IMR-90 (cell line): ENCODE measurements around the gene ZFYVE28. TPM values are rescaled to one million over a fixed set of nuclear protein-coding genes. Genes with fewer than 3 reads are reported as not detected.

Source experiments
- ATAC-seq: fragments of 200-7000 bp; cut with Tn5 transposase; 2 replicates; pipeline ENCODE4 v1.9.1; 2020; ENCODE audit warnings: low read depth, mild to moderate bottlenecking, moderate library complexity
- BruUV-seq: library from RNA; stranded (reverse); fragments of 400-500 nt; replicated peaks from 2 replicates; lab custom pipeline; 2021; lab: Mats Ljungman, UMichigan
- CTCF ChIA-PET: fragments of 300-600 bp; formaldehyde crosslinking; extraction: SDS; loops from one replicate; lab custom pipeline; 2021; ENCODE audit warnings: antibody characterized with exemption; lab: Yijun Ruan, JAX
- POLR2A ChIA-PET: fragments of 300-600 bp; sonication (Branson Sonifier 250); formaldehyde crosslinking; loops from one replicate; lab custom pipeline; 2022; ENCODE audit warnings: antibody characterized with exemption; ENCODE audit not compliant: unreplicated experiment; lab: Charles Lee
- DNase-seq: peaks from one replicate; pipeline ENCODE4 v3.0.0; 2013
- H2AFZ ChIP-seq: replicated peaks from 2 replicates; pipeline ENCODE3; 2013; ENCODE audit warnings: low read length, mild to moderate bottlenecking; ENCODE audit not compliant: poor library complexity
- H2AK5ac ChIP-seq: 2 replicates; pipeline ENCODE4 v1.6.1; 2013; ENCODE audit warnings: low read depth, low read length, inconsistent platforms
- H2AK9ac ChIP-seq: replicated peaks from 2 replicates; pipeline ENCODE3; 2013; ENCODE audit warnings: mild to moderate bottlenecking, low read depth, low read length, moderate library complexity; ENCODE audit not compliant: poor library complexity
- H2BK120ac ChIP-seq: 2 replicates; pipeline ENCODE4 v1.6.1; 2013; ENCODE audit warnings: low read depth, low read length, inconsistent platforms
- H2BK15ac ChIP-seq: 3 replicates; pipeline ENCODE4 v1.6.1; 2013; ENCODE audit warnings: low read depth, low read length, inconsistent platforms
- H2BK20ac ChIP-seq: 2 replicates; pipeline ENCODE4 v1.6.1; 2013; ENCODE audit warnings: low read depth, mild to moderate bottlenecking, inconsistent platforms, low read length, moderate library complexity
- H2BK5ac ChIP-seq: 2 replicates; pipeline ENCODE4 v1.6.1; 2013; ENCODE audit warnings: mild to moderate bottlenecking, low read depth, low read length, inconsistent platforms; ENCODE audit not compliant: poor library complexity, severe bottlenecking
- H3K14ac ChIP-seq: replicated peaks from 2 replicates; pipeline ENCODE4 v1.6.1; 2013; ENCODE audit warnings: low read depth, low read length, inconsistent platforms
- H3K18ac ChIP-seq: 2 replicates; pipeline ENCODE4 v1.6.1; 2013; ENCODE audit warnings: low read depth, low read length, control low read depth
- H3K23ac ChIP-seq: 2 replicates; pipeline ENCODE4 v1.6.1; 2013; ENCODE audit warnings: low read depth, low read length, inconsistent platforms
- H3K27ac ChIP-seq: 2 replicates; pipeline ENCODE4 v1.5.1; 2013; ENCODE audit warnings: mild to moderate bottlenecking, control low read depth, low read length; ENCODE audit not compliant: insufficient read depth
- H3K27me3 ChIP-seq: 2 replicates; pipeline ENCODE4 v1.6.1; 2013; ENCODE audit warnings: low read length; ENCODE audit not compliant: control insufficient read depth, insufficient read depth
- H3K36me3 ChIP-seq: 2 replicates; pipeline ENCODE4 v1.6.1; 2013; ENCODE audit warnings: low read length, mixed read lengths; ENCODE audit not compliant: control insufficient read depth, insufficient read depth
- H3K4ac ChIP-seq: 2 replicates; pipeline ENCODE4 v1.6.1; 2013; ENCODE audit warnings: low read depth, low read length, inconsistent platforms
- H3K4me1 ChIP-seq: 2 replicates; pipeline ENCODE4 v1.6.1; 2013; ENCODE audit warnings: low read length, mixed read lengths; ENCODE audit not compliant: control insufficient read depth, insufficient read depth
- H3K4me2 ChIP-seq: 2 replicates; pipeline ENCODE4 v1.6.1; 2013; ENCODE audit warnings: low read depth, mild to moderate bottlenecking, control low read depth, low read length, moderate library complexity
- H3K4me3 ChIP-seq: 2 replicates; pipeline ENCODE4 v1.5.1; 2013; ENCODE audit warnings: low read depth, mild to moderate bottlenecking, control low read depth, low read length, moderate library complexity; ENCODE audit not compliant: insufficient read depth
- H3K56ac ChIP-seq: 2 replicates; pipeline ENCODE4 v1.6.1; 2013; ENCODE audit warnings: low read length, inconsistent platforms; ENCODE audit not compliant: insufficient read depth; ENCODE audit errors: extremely low read depth
- H3K79me1 ChIP-seq, 2 experiments: 2 replicates each; pipeline ENCODE4 v1.6.1; 2013; ENCODE audit warnings: low read length in 2 of 2, inconsistent platforms in 1 of 2, low read depth in 1 of 2
- H3K9ac ChIP-seq: 2 replicates; pipeline ENCODE4 v1.6.1; 2013; ENCODE audit warnings: low read depth, low read length, control low read depth
- H3K9me1 ChIP-seq: 2 replicates; pipeline ENCODE4 v1.6.1; 2013; ENCODE audit warnings: low read length, inconsistent platforms; ENCODE audit not compliant: insufficient read depth
- H3K9me3 ChIP-seq: 2 replicates; pipeline ENCODE4 v1.6.1; 2013; ENCODE audit warnings: low read length; ENCODE audit not compliant: control insufficient read depth, insufficient read depth
- H4K20me1 ChIP-seq: 2 replicates; pipeline ENCODE4 v1.6.1; 2013; ENCODE audit warnings: low read length, inconsistent platforms; ENCODE audit not compliant: insufficient read depth
- H4K5ac ChIP-seq: 2 replicates; pipeline ENCODE4 v1.6.1; 2013; ENCODE audit warnings: mild to moderate bottlenecking, low read depth, low read length, control low read depth
- H4K8ac ChIP-seq, 2 experiments: 2 replicates each; pipeline ENCODE4 v1.6.1; 2013; ENCODE audit warnings: low read depth in 2 of 2, low read length in 2 of 2, control low read depth in 1 of 2, inconsistent platforms in 1 of 2
- H4K91ac ChIP-seq: 2 replicates; pipeline ENCODE4 v1.6.1; 2013; ENCODE audit warnings: low read depth, low read length, inconsistent platforms; ENCODE audit not compliant: insufficient read depth
- BHLHE40 ChIP-seq: fragments of 150-350 bp; IDR thresholded peaks from 2 replicates; pipeline ENCODE4 v1.6.1; 2016; ENCODE audit warnings: mild to moderate bottlenecking, low read depth, low read length
- CEBPB ChIP-seq: IDR thresholded peaks from 2 replicates; pipeline ENCODE4 v1.6.1; 2012; ENCODE audit warnings: low read depth, low read length, improper control_type of control experiment
- CHD1 ChIP-seq: IDR thresholded peaks from 2 replicates; pipeline ENCODE4 v1.6.1; 2012; ENCODE audit warnings: low read depth, low read length, improper control_type of control experiment
- FOS ChIP-seq: fragments of 150-350 bp; IDR thresholded peaks from 2 replicates; pipeline ENCODE4 v1.6.1; 2016; ENCODE audit warnings: low read depth, low read length
- MAFK ChIP-seq: IDR thresholded peaks from 2 replicates; pipeline ENCODE4 v1.6.1; 2012; ENCODE audit warnings: low read depth, low read length, improper control_type of control experiment
- MAZ ChIP-seq: IDR thresholded peaks from 2 replicates; pipeline ENCODE4 v1.6.1; 2012; ENCODE audit warnings: low read depth, mild to moderate bottlenecking, low read length, improper control_type of control experiment, moderate library complexity, borderline replicate concordance
- MXI1 ChIP-seq: IDR thresholded peaks from 2 replicates; pipeline ENCODE4 v1.6.1; 2012; ENCODE audit warnings: low read depth, mild to moderate bottlenecking, low read length, moderate library complexity, borderline replicate concordance
- NFE2L2 ChIP-seq: fragments of 150-350 bp; IDR thresholded peaks from 2 replicates; pipeline ENCODE4 v1.6.1; 2016; ENCODE audit warnings: low read depth, mild to moderate bottlenecking, low read length
- POLR2A ChIP-seq: IDR thresholded peaks from 2 replicates; pipeline ENCODE4 v1.6.1; 2012; ENCODE audit warnings: mild to moderate bottlenecking, low read depth, low read length
- RAD21 ChIP-seq: IDR thresholded peaks from 2 replicates; pipeline ENCODE4 v1.6.1; 2012; ENCODE audit warnings: low read length, improper control_type of control experiment
- RCOR1 ChIP-seq: IDR thresholded peaks from 2 replicates; pipeline ENCODE4 v1.6.1; 2012; ENCODE audit warnings: mild to moderate bottlenecking, low read length, improper control_type of control experiment; ENCODE audit not compliant: insufficient replicate concordance
- RFX5 ChIP-seq: IDR thresholded peaks from 2 replicates; pipeline ENCODE4 v1.8.0; 2012; ENCODE audit warnings: low read depth, mild to moderate bottlenecking, low read length, moderate library complexity
- SMC3 ChIP-seq: fragments of 150-350 bp; IDR thresholded peaks from 2 replicates; pipeline ENCODE4 v1.6.1; 2016; ENCODE audit warnings: low read depth, mild to moderate bottlenecking, antibody characterized with exemption, low read length, moderate library complexity
- WGBS, 2 experiments: methylation state at CpG; one replicate each; pipeline versions ENCODE4 v1.1.5 to v1.1.7; 2013; ENCODE audit warnings: missing lambda C conversion rate in 2 of 2; ENCODE audit not compliant: insufficient read length in 1 of 2; ENCODE audit errors: extremely low coverage in 2 of 2; 5-methylcytosine and 5-hydroxymethylcytosine counted together
- dilution Hi-C: fragments of 300-500 bp; cut with HindIII; formaldehyde crosslinking; loops from one replicate; pipeline ENCODE4 v1.14.3; 2018; ENCODE audit warnings: low sequenced_read_pairs; ENCODE audit not compliant: unreplicated experiment
- in situ Hi-C: fragments of 300-500 bp; cut with MboI; formaldehyde crosslinking; loops from 3 replicates; pipeline ENCODE4 v1.14.3; 2019; ENCODE audit warnings: low sequenced_read_pairs, inconsistent platforms, mixed read lengths
- intact Hi-C: fragments of 100-400 bp; cut with micrococcal nuclease; formaldehyde crosslinking; loops from 2 replicates; pipeline ENCODE4 v1.10.0; 2022
- polyA plus RNA-seq, 3 experiments: library from polyadenylated mRNA; depleted of rRNA; stranded (reverse); fragments of >200 nt; gene quantifications; 2 replicates each; pipeline ENCODE4 v1.2.3, GENCODE V29; 2012; ENCODE audit warnings: low replicate concordance in 1 of 3
- total RNA-seq: library from RNA; depleted of rRNA; stranded (reverse); fragments of >200 nt; gene quantifications from 2 replicates; pipeline ENCODE4 v1.2.3, GENCODE V29; 2012
- TF ChIP-seq, protein P1 (sequence below): fragments of 150-350 bp; IDR thresholded peaks from 2 replicates; pipeline ENCODE4 v1.6.1; 2017; ENCODE audit warnings: mild to moderate bottlenecking, antibody characterized with exemption, low read length, low read depth
- TF ChIP-seq, protein P2 (sequence below): fragments of 150-350 bp; IDR thresholded peaks from 2 replicates; pipeline ENCODE4 v1.6.1; 2016; ENCODE audit warnings: low read depth, mild to moderate bottlenecking, low read length, moderate library complexity, borderline replicate concordance
- TF ChIP-seq, protein P3 (sequence below): conservative IDR thresholded peaks from 2 replicates; pipeline ENCODE4 v1.5.1; 2012; ENCODE audit warnings: mild to moderate bottlenecking, low read depth, low read length, improper control_type of control experiment

Gene ZFYVE28
- total and polyA plus RNA-seq, 2 of the 4 experiments (the other 2 are of a cell fraction) = 0.36 to 1.2 TPM

- no peak overlapping the region for H3K4ac ChIP-seq
- H4K20me1 ChIP-seq = no peaks in the 10 kb centered on the region; the same call in 1 of the 2 replicates
- WGBS, 2 experiments = no CpG with 5 or more reads among the region's 7 CpGs
- intact Hi-C loops = no loop called here
- in situ Hi-C loops = no loop called here
- no peak overlapping the region for H4K5ac ChIP-seq
- H2AK9ac ChIP-seq = no peak overlapping the region
- ChIA-PET POLR2A (no interaction called here), CTCF (no interaction called here)
- no peak for ATAC-seq
- BruUV-seq = no TSS peak
- H3K9ac ChIP-seq = no peak overlapping the region
- H2AK5ac ChIP-seq = no peak overlapping the region
- no peak overlapping the region for H3K18ac ChIP-seq
- H2BK5ac ChIP-seq = no peak overlapping the region
- no peak for DNase-seq
- H3K14ac ChIP-seq = no peak overlapping the region
- peaks cover 26% of the 10 kb centered on the region for H3K27me3 ChIP-seq
- H4K91ac ChIP-seq = no peak overlapping the region
- H2AFZ ChIP-seq = no peak overlapping the region
- H2BK15ac ChIP-seq = no peak overlapping the region
- H3K36me3 ChIP-seq = no peaks in the 10 kb centered on the region
- TF ChIP-seq SMC3 = no peak
- no peak for TF ChIP-seq RFX5
- no peak for TF ChIP-seq NFE2L2
- no peak for TF ChIP-seq MAFK
- TF ChIP-seq, protein P1, sequence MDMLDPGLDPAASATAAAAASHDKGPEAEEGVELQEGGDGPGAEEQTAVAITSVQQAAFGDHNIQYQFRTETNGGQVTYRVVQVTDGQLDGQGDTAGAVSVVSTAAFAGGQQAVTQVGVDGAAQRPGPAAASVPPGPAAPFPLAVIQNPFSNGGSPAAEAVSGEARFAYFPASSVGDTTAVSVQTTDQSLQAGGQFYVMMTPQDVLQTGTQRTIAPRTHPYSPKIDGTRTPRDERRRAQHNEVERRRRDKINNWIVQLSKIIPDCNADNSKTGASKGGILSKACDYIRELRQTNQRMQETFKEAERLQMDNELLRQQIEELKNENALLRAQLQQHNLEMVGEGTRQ = no peak
- TF ChIP-seq RCOR1 = no peak
- no peak for TF ChIP-seq BHLHE40
- TF ChIP-seq RAD21 = no peak
- TF ChIP-seq CEBPB = no peak
- no peak for TF ChIP-seq MAZ
- TF ChIP-seq, protein P2, sequence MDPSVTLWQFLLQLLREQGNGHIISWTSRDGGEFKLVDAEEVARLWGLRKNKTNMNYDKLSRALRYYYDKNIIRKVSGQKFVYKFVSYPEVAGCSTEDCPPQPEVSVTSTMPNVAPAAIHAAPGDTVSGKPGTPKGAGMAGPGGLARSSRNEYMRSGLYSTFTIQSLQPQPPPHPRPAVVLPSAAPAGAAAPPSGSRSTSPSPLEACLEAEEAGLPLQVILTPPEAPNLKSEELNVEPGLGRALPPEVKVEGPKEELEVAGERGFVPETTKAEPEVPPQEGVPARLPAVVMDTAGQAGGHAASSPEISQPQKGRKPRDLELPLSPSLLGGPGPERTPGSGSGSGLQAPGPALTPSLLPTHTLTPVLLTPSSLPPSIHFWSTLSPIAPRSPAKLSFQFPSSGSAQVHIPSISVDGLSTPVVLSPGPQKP = no peak
- no peak for TF ChIP-seq FOS
- TF ChIP-seq CHD1 = no peak
- TF ChIP-seq, protein P3, sequence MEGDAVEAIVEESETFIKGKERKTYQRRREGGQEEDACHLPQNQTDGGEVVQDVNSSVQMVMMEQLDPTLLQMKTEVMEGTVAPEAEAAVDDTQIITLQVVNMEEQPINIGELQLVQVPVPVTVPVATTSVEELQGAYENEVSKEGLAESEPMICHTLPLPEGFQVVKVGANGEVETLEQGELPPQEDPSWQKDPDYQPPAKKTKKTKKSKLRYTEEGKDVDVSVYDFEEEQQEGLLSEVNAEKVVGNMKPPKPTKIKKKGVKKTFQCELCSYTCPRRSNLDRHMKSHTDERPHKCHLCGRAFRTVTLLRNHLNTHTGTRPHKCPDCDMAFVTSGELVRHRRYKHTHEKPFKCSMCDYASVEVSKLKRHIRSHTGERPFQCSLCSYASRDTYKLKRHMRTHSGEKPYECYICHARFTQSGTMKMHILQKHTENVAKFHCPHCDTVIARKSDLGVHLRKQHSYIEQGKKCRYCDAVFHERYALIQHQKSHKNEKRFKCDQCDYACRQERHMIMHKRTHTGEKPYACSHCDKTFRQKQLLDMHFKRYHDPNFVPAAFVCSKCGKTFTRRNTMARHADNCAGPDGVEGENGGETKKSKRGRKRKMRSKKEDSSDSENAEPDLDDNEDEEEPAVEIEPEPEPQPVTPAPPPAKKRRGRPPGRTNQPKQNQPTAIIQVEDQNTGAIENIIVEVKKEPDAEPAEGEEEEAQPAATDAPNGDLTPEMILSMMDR = no peak
- no peak for TF ChIP-seq POLR2A
- no peak for TF ChIP-seq MXI1
- no peaks in the 10 kb centered on the region for H3K79me1 ChIP-seq
- H3K4me2 ChIP-seq = no peak overlapping the region
- H3K9me1 ChIP-seq = no peaks in the 10 kb centered on the region
- H4K8ac ChIP-seq = no peak overlapping the region
- no peak overlapping the region for H3K27ac ChIP-seq
- H3K4me1 ChIP-seq = no peaks in the 10 kb centered on the region
- H3K23ac ChIP-seq = no peak overlapping the region
- H2BK20ac ChIP-seq = no peak overlapping the region
- H3K4me3 ChIP-seq = no peak overlapping the region
- no peak overlapping the region for H2BK120ac ChIP-seq
- dilution Hi-C loops = no loop called here
- no peaks in the 10 kb centered on the region for H3K9me3 ChIP-seq
- H3K56ac ChIP-seq = no peak overlapping the region
Observed at GRCh38 chr4:2448589-2448988, 30.1 kb upstream of the ZFYVE28 start.
